ENCODE measurements around the gene TMEM132E.

The TMEM132E gene

GRCh38 chr17:34675143-34675542 lies 95.8 kb downstream of the TMEM132E start:
- H3K27me3 ChIP-seq (ENCODE audit: insufficient read depth, low read length): no peaks in the 10 kb centered on the region

GRCh38 chr17:34675605-34676004 lies 96.2 kb downstream of the TMEM132E start:
- Histone ChIP-seq H3K9me3 (ENCODE audit: low read length) (no peaks in the 10 kb centered on the region), H4K20me1 (ENCODE audit: insufficient read depth, low read length) (no peaks in the 10 kb centered on the region), H3K27ac (ENCODE audit: low read depth, low read length, poor library complexity, severe bottlenecking) (no peak overlapping the region), H3K4me3 (ENCODE audit: low read depth, low read length, poor library complexity, severe bottlenecking) (no peak overlapping the region), H3F3A (ENCODE audit: insufficient read depth, low read length) (no peaks in the 10 kb centered on the region), H3K9ac (ENCODE audit: low read length) (no peak overlapping the region), H3K4me2 (ENCODE audit: low read length) (no peak overlapping the region), H3K9me2 (ENCODE audit: low read depth, low read length) (no peaks in the 10 kb centered on the region), H3K36me3 (ENCODE audit: insufficient read depth, low read length) (no peaks in the 10 kb centered on the region), H3K27me3 (ENCODE audit: insufficient read depth, low read length) (no peaks in the 10 kb centered on the region), H3K4me1 (ENCODE audit: insufficient read depth, low read length, severe bottlenecking) (no peaks in the 10 kb centered on the region), H3K79me2 (ENCODE audit: insufficient read depth, low read length) (no peaks in the 10 kb centered on the region), H2AFZ (ENCODE audit: low read length) (no peak overlapping the region)
- TF ChIP-seq CTCF (IDR thresholded peaks at IDR 0.05; ENCODE audit: low read length) (no peak), EZH2 (IDR thresholded peaks at IDR 0.05; ENCODE audit: borderline replicate concordance, low read length) (no peak)

More at GRCh38 chr17:34675143-34675542, 95.8 kb downstream of the TMEM132E start:
- Histone ChIP-seq H2AFZ (ENCODE audit: low read length) (no peak overlapping the region), H3K9me3 (ENCODE audit: low read length) (no peaks in the 10 kb centered on the region), H4K20me1 (ENCODE audit: insufficient read depth, low read length) (no peaks in the 10 kb centered on the region), H3K79me2 (ENCODE audit: insufficient read depth, low read length) (no peaks in the 10 kb centered on the region), H3K4me2 (ENCODE audit: low read length) (no peak overlapping the region), H3K4me1 (ENCODE audit: insufficient read depth, low read length, severe bottlenecking) (no peaks in the 10 kb centered on the region), H3K4me3 (ENCODE audit: low read depth, low read length, poor library complexity, severe bottlenecking) (no peak overlapping the region), H3K36me3 (ENCODE audit: insufficient read depth, low read length) (no peaks in the 10 kb centered on the region), H3K27ac (ENCODE audit: low read depth, low read length, poor library complexity, severe bottlenecking) (no peak overlapping the region), H3F3A (ENCODE audit: insufficient read depth, low read length) (no peaks in the 10 kb centered on the region), H3K9me2 (ENCODE audit: low read depth, low read length) (no peaks in the 10 kb centered on the region), H3K9ac (ENCODE audit: low read length) (no peak overlapping the region)
- TF ChIP-seq CTCF (IDR thresholded peaks at IDR 0.05; ENCODE audit: low read length): no peak
- no peak for TF ChIP-seq EZH2 (IDR thresholded peaks at IDR 0.05; ENCODE audit: borderline replicate concordance, low read length)

GRCh38 chr17:34680151-34680550 lies 100.8 kb downstream of the TMEM132E start:
- Histone ChIP-seq H3K27ac (ENCODE audit: low read depth, low read length, poor library complexity, severe bottlenecking) (no peak overlapping the region), H3K4me3 (ENCODE audit: low read depth, low read length, poor library complexity, severe bottlenecking) (no peak overlapping the region), H3K9ac (ENCODE audit: low read length) (no peak overlapping the region), H3K36me3 (ENCODE audit: insufficient read depth, low read length) (no peaks in the 10 kb centered on the region), H3K4me2 (ENCODE audit: low read length) (no peak overlapping the region), H2AFZ (ENCODE audit: low read length) (no peak overlapping the region), H3K4me1 (ENCODE audit: insufficient read depth, low read length, severe bottlenecking) (no peaks in the 10 kb centered on the region), H3K9me2 (ENCODE audit: low read depth, low read length) (no peaks in the 10 kb centered on the region), H3K9me3 (ENCODE audit: low read length) (no peaks in the 10 kb centered on the region), H3K79me2 (ENCODE audit: insufficient read depth, low read length) (no peaks in the 10 kb centered on the region), H4K20me1 (ENCODE audit: insufficient read depth, low read length) (no peaks in the 10 kb centered on the region), H3F3A (ENCODE audit: insufficient read depth, low read length) (no peaks in the 10 kb centered on the region), H3K27me3 (ENCODE audit: insufficient read depth, low read length) (no peaks in the 10 kb centered on the region)
- no peak for TF ChIP-seq EZH2 (IDR thresholded peaks at IDR 0.05; ENCODE audit: borderline replicate concordance, low read length)
- no peak for TF ChIP-seq CTCF (IDR thresholded peaks at IDR 0.05; ENCODE audit: low read length)
